NCI-H748 treated with DMSO at 0.1 percent for 48 hours (cell line): ENCODE measurements around the gene GATA5.

Experiments used
- DNase-seq: peaks from one replicate; lab custom pipeline; 2025; lab: John Stamatoyannopoulos, UW

GATA5 gene

DNA sequence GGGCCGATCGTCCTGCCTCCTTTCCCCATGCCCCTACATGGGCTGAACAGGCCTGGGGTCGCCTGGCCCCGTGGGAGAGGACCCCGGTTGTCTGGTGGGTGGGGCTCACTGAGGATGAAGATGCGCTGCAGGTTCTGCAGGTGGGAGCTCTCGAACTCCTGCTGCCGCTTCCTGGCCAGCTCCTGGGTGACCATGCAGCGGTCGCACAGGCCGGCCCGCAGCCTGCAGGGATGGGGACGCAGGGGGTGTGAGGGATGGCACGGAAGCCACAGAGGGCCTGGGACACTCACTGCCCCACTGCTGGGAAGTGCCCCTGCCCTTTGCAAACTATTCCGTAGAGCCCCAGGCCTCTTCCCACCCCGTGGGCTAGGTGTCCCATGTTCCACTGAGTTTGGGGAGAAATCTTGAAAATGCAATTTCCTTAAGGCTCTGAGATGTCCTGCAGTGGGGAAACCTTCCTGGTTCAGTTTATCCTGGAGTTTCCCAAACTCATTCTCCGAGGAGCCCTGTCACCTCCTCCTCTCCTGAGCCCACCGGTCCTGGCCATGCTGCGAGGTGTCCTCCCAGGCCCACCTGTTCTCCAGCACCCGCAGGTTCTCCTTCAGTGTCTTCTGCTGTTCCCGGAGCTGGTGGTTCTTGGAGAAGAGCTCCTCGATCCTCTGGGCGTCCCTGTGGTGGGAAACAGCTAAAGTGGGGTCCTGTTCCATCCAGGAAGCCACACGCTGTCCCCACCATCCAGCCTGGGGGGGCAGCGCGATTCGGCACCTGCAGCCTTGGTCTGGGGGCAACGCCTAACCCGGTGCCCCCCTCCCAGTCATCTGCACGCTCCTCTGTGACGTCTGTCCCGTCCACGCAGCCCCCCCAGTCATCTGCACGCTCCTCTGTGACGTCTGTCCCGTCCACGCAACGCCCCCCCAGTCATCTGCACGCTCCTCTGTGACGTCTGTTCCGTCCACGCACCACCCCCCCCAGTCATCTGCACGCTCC, 58.9 kb downstream of the GATA5 start:
- no peak for DNase-seq

DNA sequence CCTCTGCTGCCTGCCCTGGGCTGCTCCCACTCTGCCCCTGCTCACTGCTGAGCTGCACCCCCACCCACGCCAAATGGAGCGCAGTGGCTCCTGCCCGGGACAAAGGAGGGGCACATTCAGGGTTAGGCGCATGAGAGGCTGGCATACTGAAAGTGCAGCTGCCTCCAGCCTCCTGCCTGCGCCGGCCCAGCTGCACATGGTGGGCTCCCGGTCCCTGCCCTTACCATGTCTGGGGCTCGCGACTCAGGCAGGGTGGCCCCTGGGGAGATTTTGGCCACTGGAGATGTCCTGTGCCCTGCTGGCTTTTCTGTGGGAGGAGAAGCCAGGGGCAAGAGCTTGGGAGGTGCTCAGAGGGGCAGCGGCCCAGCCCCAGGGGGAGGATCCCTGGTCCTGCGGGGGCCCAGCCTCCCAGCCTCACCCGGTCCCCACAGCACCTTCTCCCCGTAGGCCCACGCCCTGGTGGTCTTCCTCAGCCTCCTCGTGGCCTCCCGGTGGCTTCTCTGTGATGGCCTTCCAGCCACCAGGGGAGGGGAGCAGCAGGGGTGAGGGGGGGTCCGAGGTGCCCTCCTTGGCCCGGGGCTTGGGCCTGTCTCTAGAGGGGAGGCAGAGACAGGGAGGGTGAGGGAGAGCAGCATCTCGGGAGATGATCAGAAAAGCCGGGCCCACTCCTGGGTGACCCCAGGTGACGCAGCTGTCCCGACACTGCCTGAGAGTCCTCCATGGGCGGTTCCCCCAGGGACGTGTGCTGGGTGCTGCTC, 60.3 kb downstream of the GATA5 start:
- no peak for DNase-seq

DNA sequence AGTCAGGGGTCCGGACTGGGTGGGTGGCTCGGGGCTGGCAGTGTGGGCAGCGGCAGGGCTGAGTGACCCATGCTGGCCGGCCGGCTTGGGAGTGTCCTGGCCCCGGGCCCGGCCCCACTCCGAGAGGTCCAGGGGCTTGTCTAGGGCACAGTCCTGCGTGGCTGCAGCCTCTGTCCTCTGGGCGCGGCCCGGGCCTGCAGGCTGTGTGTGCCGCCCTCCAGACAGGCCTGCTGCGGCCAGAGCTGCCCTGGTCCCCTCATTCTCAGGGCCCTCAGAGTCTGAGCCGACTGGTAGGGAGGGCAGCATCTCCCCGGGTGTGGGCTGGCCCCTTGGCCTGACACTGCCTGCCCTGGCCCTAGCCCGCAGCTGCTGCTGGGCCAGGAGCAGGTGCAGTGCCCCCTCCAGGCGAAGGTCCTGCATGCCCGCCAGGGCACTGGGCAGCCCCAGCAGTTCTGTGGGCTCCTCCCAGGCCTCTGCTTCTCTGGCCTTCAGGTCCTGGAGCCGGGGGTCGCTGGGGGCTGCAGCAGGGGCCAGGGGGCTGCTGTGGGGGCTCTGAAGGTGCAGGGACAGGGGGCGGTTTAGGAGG, 61.8 kb downstream of the GATA5 start:
- DNase-seq = no peak
